B cell (primary cell): ENCODE data around the gene PFDN1.

Experiments
- EZH2 ChIP-seq: IDR thresholded peaks from 2 replicates; pipeline ENCODE4 v1.6.1; 2012; ENCODE audit warnings: borderline replicate concordance, low read depth, mild to moderate bottlenecking, moderate library complexity, low read length; ENCODE audit not compliant: insufficient read depth, poor library complexity, severe bottlenecking
- TF ChIP-seq, protein P1 (sequence below): fragments of 200-600 bp; IDR thresholded peaks from one replicate; pipeline ENCODE4 v1.8.0; 2022; ENCODE audit warnings: antibody characterized with exemption, mild to moderate bottlenecking

DNA sequence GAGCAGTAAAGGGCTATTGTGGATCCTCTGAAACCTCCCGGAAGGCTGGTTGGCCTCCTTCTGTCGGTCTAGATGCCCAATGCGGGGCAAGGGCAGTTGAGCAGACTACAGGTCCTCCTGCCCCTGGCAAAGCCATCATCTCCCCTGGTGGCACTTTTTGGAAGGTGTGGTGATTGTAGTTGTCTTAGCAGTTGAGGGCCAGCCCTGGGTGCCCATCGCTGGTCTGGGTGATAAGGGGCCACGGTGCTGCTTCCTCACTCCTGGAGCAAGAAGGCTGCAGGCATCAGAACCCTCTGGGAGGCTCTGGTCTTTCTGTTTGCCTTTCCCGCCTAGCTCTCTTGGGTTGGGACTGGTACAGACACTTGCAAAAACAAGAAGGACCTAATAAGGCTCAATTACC lies 64.1 kb downstream of the PFDN1 start:
- TF ChIP-seq, protein P1, sequence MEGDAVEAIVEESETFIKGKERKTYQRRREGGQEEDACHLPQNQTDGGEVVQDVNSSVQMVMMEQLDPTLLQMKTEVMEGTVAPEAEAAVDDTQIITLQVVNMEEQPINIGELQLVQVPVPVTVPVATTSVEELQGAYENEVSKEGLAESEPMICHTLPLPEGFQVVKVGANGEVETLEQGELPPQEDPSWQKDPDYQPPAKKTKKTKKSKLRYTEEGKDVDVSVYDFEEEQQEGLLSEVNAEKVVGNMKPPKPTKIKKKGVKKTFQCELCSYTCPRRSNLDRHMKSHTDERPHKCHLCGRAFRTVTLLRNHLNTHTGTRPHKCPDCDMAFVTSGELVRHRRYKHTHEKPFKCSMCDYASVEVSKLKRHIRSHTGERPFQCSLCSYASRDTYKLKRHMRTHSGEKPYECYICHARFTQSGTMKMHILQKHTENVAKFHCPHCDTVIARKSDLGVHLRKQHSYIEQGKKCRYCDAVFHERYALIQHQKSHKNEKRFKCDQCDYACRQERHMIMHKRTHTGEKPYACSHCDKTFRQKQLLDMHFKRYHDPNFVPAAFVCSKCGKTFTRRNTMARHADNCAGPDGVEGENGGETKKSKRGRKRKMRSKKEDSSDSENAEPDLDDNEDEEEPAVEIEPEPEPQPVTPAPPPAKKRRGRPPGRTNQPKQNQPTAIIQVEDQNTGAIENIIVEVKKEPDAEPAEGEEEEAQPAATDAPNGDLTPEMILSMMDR = no peak
- TF ChIP-seq EZH2 = no peak
